ENCODE measurements around the gene RBM24. TPM values are rescaled to one million over a fixed set of nuclear protein-coding genes. Genes with fewer than 3 reads are reported as not detected.

RBM24 gene
- total and polyA plus RNA-seq, 9 of the 15 experiments (the other 6 are each of a cell fraction or from before 2014, with no cell fraction given): not detected

GRCh38 chr6:17258749-17259148, 22.4 kb upstream of the RBM24 start:
- Histone ChIP-seq H3K27me3 (ENCODE audit: control insufficient read depth in 2 of 2, insufficient read depth in 2 of 2, low read length in 2 of 2) (peaks cover 0 to 2% of the 10 kb centered on the region in 2 experiments; a peak in 1 of 5 replicates), H3K79me2 (ENCODE audit: control insufficient read depth, insufficient read depth, low read length) (no peaks in the 10 kb centered on the region), H3K4me3 (no peak overlapping the region), H3K27ac (ENCODE audit: extremely low read depth, low read depth, low read length) (no peak overlapping the region), H4K20me1 (replicated peaks; ENCODE audit: control insufficient read depth, insufficient read depth, low read length) (no peaks in the 10 kb centered on the region), H3K9me3 (replicated peaks; ENCODE audit: control insufficient read depth, insufficient read depth, low read depth, low read length) (no peaks in the 10 kb centered on the region), H3K9me1 (ENCODE audit: control insufficient read depth, insufficient read depth, low read length) (no peaks in the 10 kb centered on the region), H3K36me3 (ENCODE audit: control insufficient read depth, insufficient read depth, low read length) (no peaks in the 10 kb centered on the region), H3K4me1 (replicated peaks in 1 of 2; ENCODE audit: control insufficient read depth in 2 of 2, insufficient read depth in 2 of 2, low read length in 2 of 2) (no peaks in the 10 kb centered on the region), H2AFZ (ENCODE audit: low read depth, low read length) (no peak overlapping the region), H3K9ac (ENCODE audit: insufficient read depth in 1 of 2, low read depth in 2 of 2, low read length in 2 of 2) (no peak overlapping the region), H3K4me2 (ENCODE audit: insufficient read depth, low read length) (no peak overlapping the region)
- in situ Hi-C loops (cut with MboI): no loop called here
- TF ChIP-seq HMGN3 (IDR thresholded peaks at IDR 0.05; ENCODE audit: borderline replicate concordance, extremely low read depth, insufficient read length, low read depth, low read length): no peak
- no peak for TF ChIP-seq SUPT5H (IDR thresholded peaks at IDR 0.05)
- TF ChIP-seq, protein P1, sequence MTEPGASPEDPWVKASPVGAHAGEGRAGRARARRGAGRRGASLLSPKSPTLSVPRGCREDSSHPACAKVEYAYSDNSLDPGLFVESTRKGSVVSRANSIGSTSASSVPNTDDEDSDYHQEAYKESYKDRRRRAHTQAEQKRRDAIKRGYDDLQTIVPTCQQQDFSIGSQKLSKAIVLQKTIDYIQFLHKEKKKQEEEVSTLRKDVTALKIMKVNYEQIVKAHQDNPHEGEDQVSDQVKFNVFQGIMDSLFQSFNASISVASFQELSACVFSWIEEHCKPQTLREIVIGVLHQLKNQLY (CRISPR knock-in tag; conservative IDR thresholded peaks at IDR 0.05): no peak
- no peak for TF ChIP-seq TARDBP (IDR thresholded peaks at IDR 0.05)
- no peak for TF ChIP-seq CBFA2T2 (conservative IDR thresholded peaks at IDR 0.05)
- TF ChIP-seq ZKSCAN1 (IDR thresholded peaks at IDR 0.05; ENCODE audit: low read depth, low read length): no peak
- no peak for DNase-seq (ENCODE audit: extremely low read depth in 1 of 4, low spot score in 3 of 4)
- no peak for ATAC-seq
- BruUV-seq (replicated peaks): no TSS peak
- no peak for FAIRE-seq
- ChIA-PET CTCF (ENCODE audit: low intra/inter-chr PET ratio) (no interaction called here), POLR2A (no interaction called here)
- WGBS (ENCODE audit: insufficient coverage, low coverage, missing lambda C conversion rate): 1% methylated on average over 4 of the region's 4 CpGs
- intact Hi-C loops (cut with micrococcal nuclease): no loop called here

DNA sequence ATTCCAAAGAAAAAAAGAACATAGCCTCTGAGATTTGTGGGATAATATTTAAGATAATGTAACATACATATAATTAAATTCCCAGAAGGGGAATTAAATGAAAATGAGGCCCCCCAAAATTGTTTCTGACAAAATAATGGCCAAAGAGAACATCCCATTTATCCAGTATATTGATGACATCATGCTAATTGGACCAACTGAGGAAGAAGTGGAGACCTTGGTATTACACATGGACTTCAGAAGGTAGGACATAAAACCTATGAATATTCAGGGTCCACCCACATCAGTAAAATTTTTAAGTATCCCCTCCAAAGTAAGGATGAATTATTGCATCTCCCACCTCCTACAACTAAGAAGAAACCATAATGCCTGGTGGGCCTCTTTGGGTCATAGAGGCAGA, 15.6 kb upstream of the RBM24 start:
- Histone ChIP-seq H3K4me2 (ENCODE audit: insufficient read depth, low read length) (no peak overlapping the region), H3K4me3 (no peak overlapping the region), H3K27ac (ENCODE audit: extremely low read depth, low read depth, low read length) (no peak overlapping the region), H3K4me1 (replicated peaks in 1 of 2; ENCODE audit: control insufficient read depth in 2 of 2, insufficient read depth in 2 of 2, low read length in 2 of 2) (peaks cover 0 to 2% of the 10 kb centered on the region in 2 experiments; a peak in 1 of 5 replicates), H3K27me3 (ENCODE audit: control insufficient read depth in 2 of 2, insufficient read depth in 2 of 2, low read length in 2 of 2) (peaks cover 3% of the 10 kb centered on the region in 2 experiments; a peak in 3 of 5 replicates), H3K9ac (ENCODE audit: insufficient read depth in 1 of 2, low read depth in 2 of 2, low read length in 2 of 2) (no peak overlapping the region), H3K9me3 (replicated peaks; ENCODE audit: control insufficient read depth, insufficient read depth, low read depth, low read length) (no peaks in the 10 kb centered on the region), H3K79me2 (ENCODE audit: control insufficient read depth, insufficient read depth, low read length) (no peaks in the 10 kb centered on the region), H3K9me1 (ENCODE audit: control insufficient read depth, insufficient read depth, low read length) (no peaks in the 10 kb centered on the region), H4K20me1 (replicated peaks; ENCODE audit: control insufficient read depth, insufficient read depth, low read length) (no peaks in the 10 kb centered on the region), H3K36me3 (ENCODE audit: control insufficient read depth, insufficient read depth, low read length) (no peaks in the 10 kb centered on the region), H2AFZ (ENCODE audit: low read depth, low read length) (no peak overlapping the region)
- POLR2A ChIA-PET: no interaction called here
- intact Hi-C loops (cut with micrococcal nuclease): no loop called here
- CTCF ChIA-PET (ENCODE audit: low intra/inter-chr PET ratio): interaction anchor here (0.7 kb wide), 1 partner anchor 243 kb away, joined by 3 read pairs; no protein-coding TSS in a partner anchor
- BruUV-seq (replicated peaks): no TSS peak
- in situ Hi-C loops (cut with MboI): no loop called here
- no peak for FAIRE-seq
- no peak for DNase-seq (ENCODE audit: extremely low read depth in 1 of 4, low spot score in 3 of 4)
- ATAC-seq: no peak
- no peak for TF ChIP-seq ESRRA (IDR thresholded peaks at IDR 0.05; ENCODE audit: borderline replicate concordance, low read depth)
- no peak for TF ChIP-seq FOXP1 (CRISPR knock-in tag; IDR thresholded peaks at IDR 0.05)
- no peak for TF ChIP-seq TAF1 (IDR thresholded peaks at IDR 0.05; ENCODE audit: control insufficient read depth, extremely low read depth, insufficient read depth, low read length, severe bottlenecking)
- TF ChIP-seq TEAD2 (tag; IDR thresholded peaks at IDR 0.05): no peak
- TF ChIP-seq, protein P2, sequence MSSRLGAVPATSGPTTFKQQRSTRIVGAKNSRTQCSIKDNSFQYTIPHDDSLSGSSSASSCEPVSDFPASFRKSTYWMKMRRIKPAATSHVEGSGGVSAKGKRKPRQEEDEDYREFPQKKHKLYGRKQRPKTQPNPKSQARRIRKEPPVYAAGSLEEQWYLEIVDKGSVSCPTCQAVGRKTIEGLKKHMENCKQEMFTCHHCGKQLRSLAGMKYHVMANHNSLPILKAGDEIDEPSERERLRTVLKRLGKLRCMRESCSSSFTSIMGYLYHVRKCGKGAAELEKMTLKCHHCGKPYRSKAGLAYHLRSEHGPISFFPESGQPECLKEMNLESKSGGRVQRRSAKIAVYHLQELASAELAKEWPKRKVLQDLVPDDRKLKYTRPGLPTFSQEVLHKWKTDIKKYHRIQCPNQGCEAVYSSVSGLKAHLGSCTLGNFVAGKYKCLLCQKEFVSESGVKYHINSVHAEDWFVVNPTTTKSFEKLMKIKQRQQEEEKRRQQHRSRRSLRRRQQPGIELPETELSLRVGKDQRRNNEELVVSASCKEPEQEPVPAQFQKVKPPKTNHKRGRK (tag; IDR thresholded peaks at IDR 0.05): no peak
- no peak for TF ChIP-seq GTF3C2 (IDR thresholded peaks at IDR 0.05; ENCODE audit: borderline replicate concordance, extremely low read depth, insufficient read length)
